Transverse colon (tissue), 4 donors: ENCODE data around the gene PMVK. TPM values are rescaled to one million over a fixed set of nuclear protein-coding genes. Genes with fewer than 3 reads are reported as not detected.

Experiments used
- DNase-seq: peaks from one replicate; pipeline ENCODE4 v3.0.0-alpha.2; 2019
- H3K27ac ChIP-seq, 4 donors: fragments of 200-600 bp; sonication (generic); 2 replicates each; pipeline ENCODE4 v1.5.1; 2016 to 2018; ENCODE audit warnings: inconsistent platforms in 4 of 4
- H3K27me3 ChIP-seq: fragments of 200-600 bp; sonication (generic); 2 replicates; pipeline ENCODE4 v1.5.1; 2017; ENCODE audit warnings: inconsistent platforms
- H3K36me3 ChIP-seq, 4 donors: fragments of 200-600 bp; sonication (generic); 2 replicates each; pipeline ENCODE4 v1.5.1; 2017 to 2019; ENCODE audit warnings: inconsistent platforms in 4 of 4
- H3K4me1 ChIP-seq, 4 donors: fragments of 200-600 bp; sonication (generic); 2 replicates each; pipeline ENCODE4 v1.5.1; 2017 to 2020; ENCODE audit warnings: inconsistent platforms in 4 of 4
- H3K4me3 ChIP-seq, 4 donors: fragments of 200-600 bp; sonication (generic); 1 replicate in 1 of 4; 2 replicates in 3 of 4; pipeline versions ENCODE4 v1.5.1 to v1.6.1; 2017 to 2019; ENCODE audit warnings: inconsistent platforms in 4 of 4
- H3K9me3 ChIP-seq, 2 donors: fragments of 200-600 bp; sonication (generic); 2 replicates each; pipeline ENCODE4 v1.5.1; 2017 to 2019; ENCODE audit warnings: inconsistent platforms in 2 of 2
- CTCF ChIP-seq, 5 experiments: fragments of 200-600 bp in 3 of 5; fragments of 450-650 bp in 2 of 5; sonication (generic) in 3 of 5; IDR thresholded peaks; 1 replicate in 2 of 5; 2 replicates in 3 of 5; pipeline ENCODE4 v1.5.1; 2016 to 2017; ENCODE audit warnings: antibody characterized with exemption in 5 of 5, inconsistent platforms in 3 of 5, mild to moderate bottlenecking in 2 of 5, moderate library complexity in 1 of 5
- EP300 ChIP-seq: sonication (generic); formaldehyde crosslinking; IDR thresholded peaks from one replicate; pipeline ENCODE4 v1.6.1; 2017; ENCODE audit warnings: antibody characterized with exemption, low read depth
- POLR2A ChIP-seq: fragments of 450-650 bp; IDR thresholded peaks from one replicate; pipeline ENCODE4 v1.6.1; 2016; ENCODE audit warnings: antibody characterized with exemption, mild to moderate bottlenecking, moderate library complexity
- POLR2AphosphoS5 ChIP-seq, 3 donors: sonication (generic); formaldehyde crosslinking; IDR thresholded peaks; one replicate each; pipeline ENCODE4 v1.6.1; 2016; ENCODE audit warnings: antibody characterized with exemption in 3 of 3
- WGBS, 2 donors: methylation state at CpG; one replicate each; pipeline ENCODE4 v1.1.5; 2018; ENCODE audit warnings: low coverage in 1 of 2; 5-methylcytosine and 5-hydroxymethylcytosine counted together
- in situ Hi-C, 4 donors: fragments of 200-750 bp; cut with MboI; loops; one replicate each; pipeline versions ENCODE4 v1.15.0 to v1.15.1; 2017; ENCODE audit warnings: low sequenced_read_pairs in 3 of 4, low pct_ligation_motif_present in 1 of 4, low pct_unique_long_range_greater_than_20kb in 1 of 4
- intact Hi-C: fragments of 100-400 bp; cut with DNase I; formaldehyde crosslinking; loops from one replicate; pipeline ENCODE4 v1.15.1; 2023; ENCODE audit warnings: low total_unique reads
- total RNA-seq, 4 donors: library from RNA; depleted of rRNA; stranded (reverse); fragments of >200 nt; gene quantifications; one replicate each; pipeline ENCODE4 v1.1.0, GENCODE V29; 2016

Gene PMVK
- total RNA-seq, 4 donors from 2014 or later: 6.0 to 19.9 (median 13.1) TPM

DNA sequence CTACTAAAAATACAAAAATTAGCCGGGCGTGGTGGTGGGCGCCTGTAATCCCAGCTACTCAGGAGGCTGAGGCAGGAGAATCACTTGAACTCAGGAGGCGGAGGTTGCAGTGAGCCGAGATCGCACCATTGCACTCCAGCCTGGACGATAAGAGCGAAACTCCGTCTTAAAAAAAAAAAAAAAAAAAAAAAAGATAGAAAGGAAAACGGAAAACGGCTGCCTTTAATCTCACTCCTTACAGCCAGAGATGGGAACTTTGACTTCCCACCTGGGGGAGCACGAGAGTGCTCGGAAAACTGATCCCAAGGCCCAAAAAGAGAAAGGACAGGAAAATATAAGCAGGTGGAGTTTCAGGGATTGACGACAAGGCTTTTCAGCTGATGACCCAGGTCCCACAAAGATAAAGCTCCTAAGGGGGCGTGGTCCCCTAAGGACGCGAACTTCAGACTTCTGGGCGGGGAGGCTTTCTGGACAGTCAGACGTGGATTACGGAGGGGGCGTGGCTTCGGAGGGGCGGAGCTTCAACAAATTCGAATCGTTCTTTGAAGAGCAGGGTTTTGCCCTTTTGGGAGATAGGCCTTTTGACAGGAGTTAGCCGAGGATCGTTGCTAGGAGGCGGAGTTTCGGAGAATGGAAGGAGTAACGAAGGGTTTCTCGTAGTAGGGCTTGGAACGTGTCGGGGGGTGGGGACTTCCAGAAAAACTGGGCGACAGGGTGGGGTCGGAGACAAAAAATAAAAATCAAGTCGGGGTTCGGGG lies 37.0 kb upstream of the PMVK start:
- peak; percentile 91 to 96 (median 92) for TF ChIP-seq POLR2AphosphoS5 (IDR thresholded peaks at IDR 0.05)
- peak; percentile 6 for TF ChIP-seq EP300
- TF ChIP-seq CTCF (IDR thresholded peaks at IDR 0.05): peak in 2 of 5 experiments; percentile 17 to 37
- TF ChIP-seq POLR2A: peak; percentile 83
- intact Hi-C loops: no loop called here

GRCh38 chr1:154972517-154973343 lies 36.2 kb upstream of the PMVK start:
- Histone ChIP-seq H3K36me3 (peaks cover 0 to 4% (median 0%) of the 10 kb centered on the region in 4 donors), H3K27me3 (no peaks in the 10 kb centered on the region), H3K4me3 (peak overlapping the region in 3 of 4 donors; percentile 61 to 70 (median 65)), H3K9me3 (no peaks in the 10 kb centered on the region), H3K27ac (peak overlapping the region; percentile 97 to 99 (median 99)), H3K4me1 (peaks cover 35 to 63% (median 54%) of the 10 kb centered on the region in 4 donors)
- DNase-seq: peak; percentile 74
- 7 to 24% methylated on average over 15 to 18 of the region's 18 CpGs for WGBS, 2 donors
- intact Hi-C loops (no loop called here), in situ Hi-C loops (loop anchor here in 3 of 4 donors (25.0 kb wide), 1 partner anchor 90 kb away; the partner anchor contains the start of genes ADAM15 (in 3 of the 3) and EFNA4 (in 3 of the 3))
- TF ChIP-seq EP300: no peak
- TF ChIP-seq POLR2AphosphoS5 (IDR thresholded peaks at IDR 0.05): peak in 1 of 3 donors; percentile 57
- TF ChIP-seq CTCF (IDR thresholded peaks at IDR 0.05): no peak
- peak; percentile 30 for TF ChIP-seq POLR2A

More for the DNA sequence above, 37.0 kb upstream of the PMVK start:
- in situ Hi-C loops: loop anchor here in 3 of 4 donors (25.0 kb wide), 1 partner anchor 89 kb away; the partner anchor contains the start of genes ADAM15 (in 3 of the 3) and EFNA4 (in 3 of the 3)
- 5 to 10% methylated on average over 22 to 37 of the region's 37 CpGs for WGBS, 2 donors
- Histone ChIP-seq H3K9me3 (no peaks in the 10 kb centered on the region), H3K4me3 (peak overlapping the region; percentile 61 to 72 (median 68)), H3K36me3 (peaks cover 0 to 6% (median 0%) of the 10 kb centered on the region in 4 donors), H3K27me3 (no peaks in the 10 kb centered on the region), H3K27ac (peak overlapping the region; percentile 97 to 99 (median 99)), H3K4me1 (peaks cover 35 to 63% (median 54%) of the 10 kb centered on the region in 4 donors)
- peak; percentile 99 for DNase-seq

DNA sequence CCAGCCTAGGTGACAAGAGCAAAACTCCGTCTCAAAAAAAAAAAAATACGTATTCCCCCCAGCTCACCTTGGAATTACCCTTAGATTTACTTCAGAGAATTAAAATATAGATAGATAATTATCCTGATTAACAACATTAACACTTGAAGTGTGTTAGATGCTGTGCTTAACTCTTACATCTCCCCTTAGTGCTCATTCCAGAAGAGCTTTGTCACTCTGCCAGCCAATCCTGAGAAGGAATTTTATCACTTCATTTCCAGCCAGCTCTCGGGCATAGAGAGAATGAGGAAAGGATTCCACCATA lies 35.6 kb upstream of the PMVK start:
- TF ChIP-seq CTCF (IDR thresholded peaks at IDR 0.05) (no peak), EP300 (no peak), POLR2A (no peak), POLR2AphosphoS5 (IDR thresholded peaks at IDR 0.05) (no peak)
- Histone ChIP-seq H3K9me3 (no peaks in the 10 kb centered on the region), H3K4me3 (peak overlapping the region in 1 of 4 donors; percentile 65), H3K27me3 (no peaks in the 10 kb centered on the region), H3K36me3 (peaks cover 0 to 10% (median 2%) of the 10 kb centered on the region in 4 donors), H3K4me1 (peaks cover 35 to 63% (median 54%) of the 10 kb centered on the region in 4 donors), H3K27ac (peak overlapping the region; percentile 97 to 99 (median 99))
- in situ Hi-C loops: loop anchor here in 3 of 4 donors (25.0 kb wide), 1 partner anchor 90 kb away; the partner anchor contains the start of genes ADAM15 (in 3 of the 3) and EFNA4 (in 3 of the 3)
- WGBS, 2 donors: 53 to 70% methylated on average over 3 of the region's 3 CpGs
- intact Hi-C loops: no loop called here
- no peak for DNase-seq
